Upper lobe of left lung (tissue), 6 donors: ENCODE measurements around the gene CBX8. TPM values are rescaled to one million over a fixed set of nuclear protein-coding genes. Genes with fewer than 3 reads are reported as not detected.

Source experiments
- ATAC-seq, 2 donors: fragments of 200-7000 bp; cut with Tn5 transposase; one replicate each; pipeline ENCODE4 v1.9.1; 2022; ENCODE audit warnings: mild to moderate bottlenecking in 2 of 2, moderate library complexity in 2 of 2; ENCODE audit not compliant: low FRiP score in 2 of 2
- DNase-seq, 2 donors: peaks; one replicate each; pipeline ENCODE4 v3.0.0-alpha.2; 2019 to 2020
- H3K27ac ChIP-seq, 4 donors: fragments of 200-600 bp; sonication (generic); one replicate each; pipeline ENCODE4 v1.5.1; 2016 to 2019
- H3K27me3 ChIP-seq, 4 donors: fragments of 200-600 bp; sonication (generic); one replicate each; pipeline ENCODE4 v1.5.1; 2017 to 2019
- H3K36me3 ChIP-seq, 4 donors: fragments of 200-600 bp; sonication (generic); one replicate each; pipeline ENCODE4 v1.5.1; 2016 to 2019
- H3K4me1 ChIP-seq, 4 donors: fragments of 200-600 bp; sonication (generic); one replicate each; pipeline ENCODE4 v1.5.1; 2018 to 2019
- H3K4me3 ChIP-seq, 4 donors: fragments of 200-600 bp; sonication (generic); one replicate each; pipeline ENCODE4 v1.5.1; 2017 to 2019; ENCODE audit warnings: mild to moderate bottlenecking in 2 of 4, moderate library complexity in 1 of 4
- H3K9me3 ChIP-seq, 4 donors: fragments of 200-600 bp; sonication (generic); one replicate each; pipeline ENCODE4 v1.5.1; 2018 to 2019
- CTCF ChIP-seq, 6 experiments: fragments of 450-650 bp in 4 of 6; fragments of 200-600 bp in 2 of 6; sonication (generic) in 2 of 6; IDR thresholded peaks; one replicate each; pipeline ENCODE4 v1.5.1; 2016 to 2019; ENCODE audit warnings: antibody characterized with exemption in 6 of 6
- EP300 ChIP-seq, 4 donors: sonication (generic); formaldehyde crosslinking; IDR thresholded peaks; one replicate each; pipeline ENCODE4 v1.5.1; 2017; ENCODE audit warnings: antibody characterized with exemption in 4 of 4, control low read depth in 2 of 4
- POLR2A ChIP-seq, 4 donors: fragments of 450-650 bp; IDR thresholded peaks; one replicate each; pipeline ENCODE4 v1.5.1; 2016 to 2017; ENCODE audit warnings: antibody characterized with exemption in 4 of 4, mild to moderate bottlenecking in 2 of 4
- POLR2AphosphoS5 ChIP-seq, 2 donors: sonication (generic); formaldehyde crosslinking; IDR thresholded peaks; one replicate each; pipeline ENCODE4 v1.5.1; 2017; ENCODE audit warnings: antibody characterized with exemption in 2 of 2
- WGBS, 2 donors: methylation state at CpG; one replicate each; pipeline ENCODE4 v1.1.5; 2017 to 2018; 5-methylcytosine and 5-hydroxymethylcytosine counted together
- total RNA-seq, 6 donors: library from RNA; depleted of rRNA in 4 of 6; stranded (reverse); fragments of >200 nt in 4 of 6; gene quantifications; one replicate each; pipeline versions ENCODE4 v1.1.0 to v1.2.1, GENCODE V29; 2016 to 2021
- donor health status: DM: no; HTN: no; CAD: no; lungs with moderate emphysema.
- donor health status: DM: no; HTN: yes; CAD: no; lungs with severe emphysema.

The CBX8 gene
- total RNA-seq, 6 donors from 2014 or later = 2.0 to 16.8 (median 8.8) TPM

- WGBS, 2 donors = 79 to 82% methylated on average over 3 of the region's 3 CpGs
Measured at GRCh38 chr17:79765708-79766107, 31.2 kb downstream of the CBX8 start.

GRCh38 chr17:79761894-79762589 is 34.8 kb downstream of the CBX8 start:
- 84 to 85% methylated on average over 19 of the region's 19 CpGs for WGBS, 2 donors
- no peak overlapping the region for H3K27ac ChIP-seq
- H3K9me3 ChIP-seq = no peaks in the 10 kb centered on the region
- H3K36me3 ChIP-seq = no peaks in the 10 kb centered on the region
- no peak overlapping the region for H3K4me3 ChIP-seq
- no peaks in the 10 kb centered on the region for H3K4me1 ChIP-seq
- H3K27me3 ChIP-seq = no peaks in the 10 kb centered on the region
- no peak for ATAC-seq
- DNase-seq = peak in 1 of 2 donors; percentile 36
- TF ChIP-seq CTCF (IDR thresholded peaks at IDR 0.05) = no peak
- no peak for TF ChIP-seq POLR2A (IDR thresholded peaks at IDR 0.05)
- TF ChIP-seq EP300 (IDR thresholded peaks at IDR 0.05) = no peak
- no peak for TF ChIP-seq POLR2AphosphoS5 (IDR thresholded peaks at IDR 0.05)

More at GRCh38 chr17:79765708-79766107, 31.2 kb downstream of the CBX8 start:
- Histone ChIP-seq H3K4me1 (no peaks in the 10 kb centered on the region), H3K27me3 (no peaks in the 10 kb centered on the region), H3K36me3 (no peaks in the 10 kb centered on the region), H3K27ac (no peak overlapping the region), H3K4me3 (no peak overlapping the region), H3K9me3 (no peaks in the 10 kb centered on the region)
- DNase-seq (no peak), ATAC-seq (no peak)
- TF ChIP-seq CTCF (IDR thresholded peaks at IDR 0.05) (no peak), POLR2AphosphoS5 (IDR thresholded peaks at IDR 0.05) (no peak), POLR2A (IDR thresholded peaks at IDR 0.05) (no peak), EP300 (IDR thresholded peaks at IDR 0.05) (no peak)

GRCh38 chr17:79760197-79760906 is 36.5 kb downstream of the CBX8 start:
- H3K4me1 ChIP-seq = no peaks in the 10 kb centered on the region
- TF ChIP-seq EP300 (IDR thresholded peaks at IDR 0.05) = no peak
- no peak for TF ChIP-seq POLR2A (IDR thresholded peaks at IDR 0.05)
- TF ChIP-seq CTCF (IDR thresholded peaks at IDR 0.05) = no peak
- no peak for TF ChIP-seq POLR2AphosphoS5 (IDR thresholded peaks at IDR 0.05)
- no peaks in the 10 kb centered on the region for H3K27me3 ChIP-seq
- WGBS, 2 donors = 80 to 88% methylated on average over 12 to 21 of the region's 21 CpGs
- no peak for ATAC-seq
- no peaks in the 10 kb centered on the region for H3K9me3 ChIP-seq
- H3K4me3 ChIP-seq = no peak overlapping the region
- DNase-seq = no peak
- H3K27ac ChIP-seq = no peak overlapping the region
- no peaks in the 10 kb centered on the region for H3K36me3 ChIP-seq

- no peaks in the 10 kb centered on the region for H3K36me3 ChIP-seq
- TF ChIP-seq CTCF (IDR thresholded peaks at IDR 0.05) (no peak), POLR2A (IDR thresholded peaks at IDR 0.05) (no peak)
- H3K27me3 ChIP-seq = no peaks in the 10 kb centered on the region
- no peaks in the 10 kb centered on the region for H3K9me3 ChIP-seq
- H3K4me1 ChIP-seq = no peaks in the 10 kb centered on the region
- no peak overlapping the region for H3K4me3 ChIP-seq
- H3K27ac ChIP-seq = no peak overlapping the region
- no peak for DNase-seq
- WGBS, 2 donors = 88 to 90% methylated on average over 6 of the region's 6 CpGs
- ATAC-seq = no peak
Measured at GRCh38 chr17:79758271-79758670, 38.6 kb downstream of the CBX8 start.
